Midbrain (tissue), 1 donor: ENCODE measurements around the gene TRIM65.
"Not testable (repeated sequence)": the region's sequence is repeated elsewhere in the genome, so short reads cannot be mapped to it uniquely, and the experiment has no call there.

ENCODE experiments used
- DNase-seq: peaks from one replicate; lab custom pipeline; 2025; lab: John Stamatoyannopoulos, UW

The TRIM65 gene

GRCh38 chr17:75875182-75875939 lies 21.4 kb downstream of the TRIM65 start:
- no peak for DNase-seq

GRCh38 chr17:75874323-75875181 lies 22.2 kb downstream of the TRIM65 start:
- DNase-seq = no peak

GRCh38 chr17:75873587-75874322 lies 23.0 kb downstream of the TRIM65 start:
- no peak for DNase-seq

- peak; percentile 33 for DNase-seq
Observed at GRCh38 chr17:75872434-75873351, 24.1 kb downstream of the TRIM65 start.

GRCh38 chr17:75870228-75870627 lies 26.5 kb downstream of the TRIM65 start:
- not testable (repeated sequence) for DNase-seq

- peak; percentile 88 for DNase-seq
Observed at GRCh38 chr17:75869282-75870141, 27.2 kb downstream of the TRIM65 start.

GRCh38 chr17:75868730-75869281 lies 27.9 kb downstream of the TRIM65 start:
- not testable (repeated sequence) for DNase-seq

- not testable (repeated sequence) for DNase-seq
Observed at GRCh38 chr17:75865404-75866188, 31.2 kb downstream of the TRIM65 start.

- DNase-seq = not testable (repeated sequence)
Observed at GRCh38 chr17:75864887-75865286, 31.9 kb downstream of the TRIM65 start.

- DNase-seq = no peak
Observed at GRCh38 chr17:75864448-75864871, 32.3 kb downstream of the TRIM65 start.

- DNase-seq = no peak
Observed at GRCh38 chr17:75861927-75862317, 34.8 kb downstream of the TRIM65 start.

GRCh38 chr17:75859358-75859757 lies 37.4 kb downstream of the TRIM65 start:
- DNase-seq = not testable (repeated sequence)

GRCh38 chr17:75856062-75856756 lies 40.5 kb downstream of the TRIM65 start:
- no peak for DNase-seq

GRCh38 chr17:75855310-75856061 lies 41.3 kb downstream of the TRIM65 start, which contains the start of gene WBP2:
Gene WBP2, minus strand, starts transcription at chr17:75855335. Its CDS starts 38 bp downstream, at chr17:75855297.
- peak; percentile 99 for DNase-seq

- DNase-seq = peak; percentile 66
Observed at GRCh38 chr17:75854881-75855309, 41.9 kb downstream of the TRIM65 start.

GRCh38 chr17:75854101-75854748 lies 42.5 kb downstream of the TRIM65 start:
- DNase-seq = no peak

- DNase-seq = no peak
Observed at GRCh38 chr17:75853433-75853832, 43.3 kb downstream of the TRIM65 start.
